Cardiac muscle cell (in vitro differentiated cells and primary cell): ENCODE results near the gene SH2D1B. TPM values are rescaled to one million over a fixed set of nuclear protein-coding genes. Genes with fewer than 3 reads are reported as not detected.

Experiments
- DNase-seq, 2 donors: peaks; one replicate each; pipeline versions ENCODE4 v3.0.0 to v3.0.0-alpha.2; 2010 to 2017; ENCODE audit warnings: low read depth in 1 of 2, low spot score in 1 of 2
- H3K27ac ChIP-seq: fragments of 200-600 bp; sonication (generic); 2 replicates; pipeline ENCODE4 v1.5.1; 2016
- H3K27me3 ChIP-seq: fragments of 200-600 bp; sonication (generic); 2 replicates; pipeline ENCODE4 v1.6.0; 2016; ENCODE audit warnings: control low read depth
- H3K36me3 ChIP-seq: fragments of 200-600 bp; sonication (generic); 2 replicates; pipeline ENCODE4 v1.5.1; 2016; ENCODE audit warnings: control low read depth
- H3K4me1 ChIP-seq: fragments of 200-600 bp; sonication (generic); 2 replicates; pipeline ENCODE4 v1.8.1; 2017; ENCODE audit warnings: low read depth, mild to moderate bottlenecking, mixed run types
- H3K4me3 ChIP-seq: fragments of 200-600 bp; sonication (generic); 2 replicates; pipeline ENCODE4 v1.5.1; 2016; ENCODE audit warnings: mild to moderate bottlenecking
- H3K9me3 ChIP-seq: fragments of 200-600 bp; sonication (generic); 2 replicates; pipeline ENCODE4 v1.5.1; 2017; ENCODE audit warnings: low read depth, mild to moderate bottlenecking, control low read depth
- CTCF ChIP-seq: IDR thresholded peaks from 2 replicates; pipeline ENCODE4 v1.5.1; 2012; ENCODE audit warnings: low read depth, mild to moderate bottlenecking, low read length
- polyA plus RNA-seq: library from polyadenylated mRNA; unstranded; fragments of >200 nt; fragmentation: Nextera tagmentation; extraction: Ambion mirVana; gene quantifications from 2 replicates; pipeline ENCODE4 v1.2.1, GENCODE V29; 2016
- total RNA-seq: library from RNA; depleted of rRNA; stranded (reverse); fragments of >200 nt; gene quantifications from 2 replicates; pipeline ENCODE4 v1.2.3, GENCODE V29; 2016

SH2D1B gene
- total and polyA plus RNA-seq, 2 experiments from 2014 or later: 0.06 to 0.26 TPM

- H3K27ac ChIP-seq: no peak overlapping the region
- DNase-seq: no peak
- H3K27me3 ChIP-seq: no peaks in the 10 kb centered on the region
- no peak overlapping the region for H3K4me3 ChIP-seq
- no peaks in the 10 kb centered on the region for H3K9me3 ChIP-seq
- no peaks in the 10 kb centered on the region for H3K36me3 ChIP-seq
- H3K4me1 ChIP-seq: peaks cover 23% of the 10 kb centered on the region
- no peak for TF ChIP-seq CTCF
These were observed 64.7 kb downstream of the SH2D1B start for GRCh38 chr1:162347281-162347680.

Other genes with a start within 250 kb of the SH2D1B start
- gene SPATA46, start 35.3 kb downstream of the SH2D1B start, total RNA-seq: not detected in 2 replicates
- gene SPATA46, start 35.3 kb downstream of the SH2D1B start, polyA plus RNA-seq: not detected in 2 replicates
- 7.3 and 10.0 TPM in 2 replicates for gene C1orf226, start 30.4 kb downstream of the SH2D1B start, total RNA-seq
- gene C1orf226, start 30.4 kb downstream of the SH2D1B start, polyA plus RNA-seq: 5.1 and 7.6 TPM in 2 replicates
- 9.0 and 17.2 TPM in 2 replicates for gene UHMK1, start 85.7 kb upstream of the SH2D1B start, total RNA-seq
- 3.5 and 6.9 TPM in 2 replicates for gene UHMK1, start 85.7 kb upstream of the SH2D1B start, polyA plus RNA-seq
- gene UAP1, start 149.6 kb upstream of the SH2D1B start, total RNA-seq: 25.7 and 28.9 TPM in 2 replicates
- 24.0 and 41.6 TPM in 2 replicates for gene UAP1, start 149.6 kb upstream of the SH2D1B start, polyA plus RNA-seq
- gene DDR2, start 220.3 kb upstream of the SH2D1B start, total RNA-seq: 1.4 and 1.6 TPM in 2 replicates
- 0.21 and 1.3 TPM in 2 replicates for gene DDR2, start 220.3 kb upstream of the SH2D1B start, polyA plus RNA-seq